ENCODE data around the gene GAS1.

DNA sequence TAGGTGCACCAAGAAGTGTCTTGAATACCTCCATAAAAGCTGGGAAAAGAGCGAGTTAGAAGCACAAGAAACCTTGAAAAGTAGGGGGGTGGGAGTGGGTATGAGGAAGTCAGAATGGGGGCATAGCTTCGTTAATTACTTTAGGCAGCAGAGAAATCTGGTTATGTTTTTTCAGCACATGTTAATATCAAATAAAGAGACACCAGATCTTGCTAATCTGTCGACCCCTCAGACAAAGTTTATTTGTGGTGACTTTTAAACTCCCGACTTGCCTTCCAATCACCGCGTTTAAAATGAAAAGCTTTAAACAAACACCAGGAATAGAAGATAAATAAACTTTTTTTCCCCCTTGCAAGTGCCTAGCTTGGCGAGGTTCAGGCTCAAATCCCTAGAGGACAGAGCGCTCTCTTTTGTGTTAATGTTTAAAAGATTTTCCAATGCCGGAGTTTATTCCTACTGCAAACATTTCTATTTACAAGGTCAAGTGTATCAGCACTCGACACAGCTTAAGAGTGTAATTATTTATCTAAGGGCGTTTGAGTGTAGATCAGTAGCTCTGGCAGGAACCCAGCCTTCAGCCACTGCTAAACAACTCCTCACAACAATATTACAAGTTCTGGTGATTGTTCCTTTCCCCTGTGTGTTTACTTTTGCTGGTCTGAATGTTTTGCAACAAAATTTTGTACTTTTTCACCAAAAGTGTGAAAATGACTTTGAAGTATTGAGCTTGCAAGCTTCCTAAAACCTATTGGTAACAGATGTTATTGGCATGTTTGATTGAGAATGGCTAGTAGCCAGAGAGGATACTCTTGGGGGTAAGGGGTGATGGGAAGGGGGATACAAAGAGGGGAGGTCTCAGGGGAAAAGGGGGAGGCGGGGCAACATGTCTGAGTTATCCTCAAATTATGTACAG lies 3.8 kb downstream of the GAS1 start:
- no peak for TF ChIP-seq CTCF (IDR thresholded peaks at IDR 0.05)
- TF ChIP-seq POLR2A (IDR thresholded peaks at IDR 0.05) = no peak
- TF ChIP-seq POLR2AphosphoS5 (IDR thresholded peaks at IDR 0.05) = peak in 1 of 4 donors; percentile 10

All from sigmoid colon (tissue), 4 donors.